HepG2 (cell line): Measurements from ENCODE around the gene LYPLA2. TPM values are rescaled to one million over a fixed set of nuclear protein-coding genes. Genes with fewer than 3 reads are reported as not detected.

Source experiments
- ATAC-seq: fragments of 200-7000 bp; cut with Tn5 transposase; 3 replicates; pipeline ENCODE4 v1.9.1; 2020; ENCODE audit warnings: mild to moderate bottlenecking, moderate library complexity
- BruUV-seq: library from RNA; stranded (reverse); fragments of 400-500 nt; replicated peaks from 2 replicates; lab custom pipeline; 2021; lab: Mats Ljungman, UMichigan
- CTCF ChIA-PET: fragments of 300-600 bp; formaldehyde crosslinking; extraction: SDS; loops from one replicate; lab custom pipeline; 2021; ENCODE audit warnings: low total read pairs, inconsistent platforms, low intra/inter-chr PET ratio; lab: Yijun Ruan, JAX
- POLR2A ChIA-PET: fragments of 350-600 bp; sonication (Branson Sonifier 250); formaldehyde crosslinking; loops from one replicate; lab custom pipeline; 2020; ENCODE audit warnings: antibody characterized with exemption, inconsistent platforms; lab: Yijun Ruan, JAX
- DNase-seq: peaks from one replicate; pipeline ENCODE4 v3.0.0-alpha.2; 2015; ENCODE audit warnings: low spot score
- FAIRE-seq: peaks from 3 replicates; lab custom pipeline; 2011; peaks lifted over from hg19 to GRCh38; lab: Jason Lieb, UNC
- H2AFZ ChIP-seq: one replicate; pipeline ENCODE4 v1.6.1; 2011; ENCODE audit warnings: low read length, inconsistent platforms
- H3K27ac ChIP-seq: fragments of 300-600 bp; 3 replicates; pipeline ENCODE4 v1.8.0; 2011; ENCODE audit warnings: mixed run types, mild to moderate bottlenecking, mixed read lengths, low read length, inconsistent platforms; ENCODE audit not compliant: insufficient read depth; ENCODE audit errors: extremely low read length
- H3K27me3 ChIP-seq, 2 experiments: fragments of 200-600 bp in 1 of 2; 2 replicates in 1 of 2; 3 replicates in 1 of 2; pipeline versions ENCODE4 v1.6.0 to v1.8.0; 2011; ENCODE audit warnings: low read length in 2 of 2, mild to moderate bottlenecking in 2 of 2, moderate library complexity in 2 of 2, inconsistent platforms in 1 of 2; ENCODE audit not compliant: insufficient read depth in 2 of 2, control insufficient read depth in 1 of 2
- H3K36me3 ChIP-seq, 2 experiments: fragments of 200-600 bp in 1 of 2; replicated peaks in 1 of 2; 2 replicates in 1 of 2; 3 replicates in 1 of 2; pipeline versions ENCODE4 v1.5.1 to v1.8.0; 2011; ENCODE audit warnings: low read length in 2 of 2, inconsistent platforms in 1 of 2; ENCODE audit not compliant: insufficient read depth in 2 of 2, control insufficient read depth in 1 of 2
- H3K4me1 ChIP-seq: 2 replicates; pipeline ENCODE4 v1.5.1; 2012; ENCODE audit warnings: low read length, inconsistent platforms; ENCODE audit not compliant: insufficient read depth
- H3K4me2 ChIP-seq: 2 replicates; pipeline ENCODE4 v1.6.0; 2011; ENCODE audit warnings: low read depth, low read length, inconsistent platforms
- H3K4me3 ChIP-seq, 3 experiments: fragments of 200-600 bp in 1 of 3; sonication (generic), shearing (Covaris generic) in 1 of 3; replicated peaks in 1 of 3; 2 replicates each; pipeline ENCODE4 v1.5.1; 2011 to 2016; ENCODE audit warnings: low read length in 3 of 3, inconsistent platforms in 2 of 3, low read depth in 2 of 3, mild to moderate bottlenecking in 2 of 3, control low read depth in 1 of 3, mixed read lengths in 1 of 3; ENCODE audit not compliant: insufficient read depth in 1 of 3
- H3K79me2 ChIP-seq: one replicate; pipeline ENCODE4 v1.6.1; 2011; ENCODE audit warnings: low read length, inconsistent platforms; ENCODE audit not compliant: insufficient read depth
- H3K9ac ChIP-seq: 2 replicates; pipeline ENCODE4 v1.6.0; 2011; ENCODE audit warnings: mild to moderate bottlenecking, low read depth, low read length, inconsistent platforms; ENCODE audit not compliant: insufficient read depth
- H3K9me3 ChIP-seq: 2 replicates; pipeline ENCODE4 v1.5.1; 2012; ENCODE audit warnings: mild to moderate bottlenecking, low read length
- H4K20me1 ChIP-seq: 2 replicates; pipeline ENCODE4 v1.6.0; 2011; ENCODE audit warnings: inconsistent platforms, mild to moderate bottlenecking, low read length, moderate library complexity; ENCODE audit not compliant: insufficient read depth
- MTF2 ChIP-seq: sonication (generic); formaldehyde crosslinking; IDR thresholded peaks from 2 replicates; pipeline ENCODE4 v1.5.0; 2020; ENCODE audit warnings: missing genetic modification reagents, borderline replicate concordance
- MXI1 ChIP-seq: IDR thresholded peaks from 3 replicates; pipeline ENCODE4 v1.6.1; 2012; ENCODE audit warnings: low read depth, low read length, inconsistent platforms, borderline replicate concordance
- ZBTB38 ChIP-seq: sonication (generic); formaldehyde crosslinking; IDR thresholded peaks from 2 replicates; pipeline ENCODE4 v1.5.1; 2020; ENCODE audit warnings: mild to moderate bottlenecking, missing genetic modification reagents
- ZFX ChIP-seq: sonication (generic); formaldehyde crosslinking; IDR thresholded peaks from 2 replicates; pipeline ENCODE4 v1.4.0; 2020; ENCODE audit warnings: mild to moderate bottlenecking, low read depth, missing genetic modification reagents, moderate library complexity
- ZNF530 ChIP-seq: sonication (generic); formaldehyde crosslinking; IDR thresholded peaks from 2 replicates; pipeline ENCODE4 v1.5.0; 2020; ENCODE audit warnings: low read depth, mild to moderate bottlenecking, missing genetic modification reagents
- WGBS: methylation state at CpG from one replicate; pipeline ENCODE4 v1.1.6; 2017; ENCODE audit warnings: low lambda C conversion rate; 5-methylcytosine and 5-hydroxymethylcytosine counted together
- in situ Hi-C: cut with HindIII; loops from 2 replicates; pipeline ENCODE4 v1.10.0; 2017; ENCODE audit warnings: low pct_unique_long_range_greater_than_20kb; ENCODE audit not compliant: extremely low pct_ligation_motif_present
- intact Hi-C: fragments of 100-400 bp; cut with micrococcal nuclease; formaldehyde crosslinking; loops from one replicate; pipeline ENCODE4 v1.10.0; 2022; ENCODE audit not compliant: unreplicated experiment
- polyA plus RNA-seq, 8 experiments: library from polyadenylated mRNA; depleted of rRNA in 3 of 8; stranded (reverse) in 7 of 8; unstranded in 1 of 8; fragments of >200 nt; fragmentation: Illumina TruSeq in 4 of 8; extraction: Trizol in 4 of 8; gene quantifications; 2 replicates each; pipeline versions ENCODE4 v1.2.1 to v1.2.3, GENCODE V29; 2011 to 2016; ENCODE audit warnings: low read depth in 4 of 8, missing spikeins in 1 of 8, mixed read lengths in 1 of 8; ENCODE audit not compliant: insufficient read depth in 1 of 8
- total RNA-seq, 5 experiments: library from RNA; depleted of rRNA; stranded (reverse); fragments of >200 nt; fragmentation: Illumina TruSeq; extraction: Trizol; gene quantifications; 2 replicates each; pipeline ENCODE4 v1.2.3, GENCODE V29; 2016; ENCODE audit warnings: low read depth in 1 of 5
- TF ChIP-seq, protein P1 (sequence below): sonication (generic); formaldehyde crosslinking; IDR thresholded peaks from 2 replicates; pipeline ENCODE4 v1.9.0; 2022; ENCODE audit warnings: low read depth, missing genetic modification reagents
- TF ChIP-seq, protein P2 (sequence below): sonication (generic); formaldehyde crosslinking; IDR thresholded peaks from 2 replicates; pipeline ENCODE4; 2020; ENCODE audit warnings: missing genetic modification reagents, mild to moderate bottlenecking, borderline replicate concordance
- TF ChIP-seq, protein P3 (sequence below): sonication (generic); formaldehyde crosslinking; IDR thresholded peaks from 2 replicates; pipeline ENCODE4 v1.5.0; 2020; ENCODE audit warnings: mild to moderate bottlenecking, missing genetic modification reagents, borderline replicate concordance
- TF ChIP-seq, protein P4 (sequence below): sonication (generic); formaldehyde crosslinking; IDR thresholded peaks from 2 replicates; pipeline ENCODE4 v1.5.1; 2020; ENCODE audit warnings: missing genetic modification reagents, mild to moderate bottlenecking, borderline replicate concordance

LYPLA2 gene
- total and polyA plus RNA-seq, 2 of the 13 experiments (the other 11 are each of a cell fraction or from before 2014, with no cell fraction given) = 72.1 to 73.2 TPM

DNA sequence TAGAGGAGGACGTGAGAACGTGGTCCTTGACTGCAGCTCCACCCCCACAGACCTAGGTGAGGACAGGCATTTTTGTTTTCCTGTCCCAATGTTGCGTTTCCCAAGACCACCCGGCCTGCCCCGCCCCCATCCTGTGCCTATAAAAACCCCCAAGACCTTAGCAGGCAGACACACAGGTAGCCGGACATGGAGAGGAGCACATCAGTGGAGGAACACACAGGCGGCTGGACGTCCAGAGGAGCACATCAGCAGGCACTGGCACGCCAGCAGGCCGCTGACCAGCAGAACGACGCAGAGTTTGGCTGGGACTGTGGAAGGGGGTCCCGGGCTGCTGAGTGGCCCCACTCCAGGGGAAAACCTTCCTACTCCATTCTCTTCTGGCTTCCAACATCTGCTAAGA, 47.0 kb downstream of the LYPLA2 start (continued):
- TF ChIP-seq, protein P1, sequence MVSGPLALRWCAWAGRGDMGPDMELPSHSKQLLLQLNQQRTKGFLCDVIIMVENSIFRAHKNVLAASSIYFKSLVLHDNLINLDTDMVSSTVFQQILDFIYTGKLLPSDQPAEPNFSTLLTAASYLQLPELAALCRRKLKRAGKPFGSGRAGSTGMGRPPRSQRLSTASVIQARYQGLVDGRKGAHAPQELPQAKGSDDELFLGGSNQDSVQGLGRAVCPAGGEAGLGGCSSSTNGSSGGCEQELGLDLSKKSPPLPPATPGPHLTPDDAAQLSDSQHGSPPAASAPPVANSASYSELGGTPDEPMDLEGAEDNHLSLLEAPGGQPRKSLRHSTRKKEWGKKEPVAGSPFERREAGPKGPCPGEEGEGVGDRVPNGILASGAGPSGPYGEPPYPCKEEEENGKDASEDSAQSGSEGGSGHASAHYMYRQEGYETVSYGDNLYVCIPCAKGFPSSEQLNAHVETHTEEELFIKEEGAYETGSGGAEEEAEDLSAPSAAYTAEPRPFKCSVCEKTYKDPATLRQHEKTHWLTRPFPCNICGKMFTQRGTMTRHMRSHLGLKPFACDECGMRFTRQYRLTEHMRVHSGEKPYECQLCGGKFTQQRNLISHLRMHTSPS (CRISPR knock-in tag) = 0 out of 2 replicates have a peak, but pooled peaks have one; percentile 15
- TF ChIP-seq, protein P2, sequence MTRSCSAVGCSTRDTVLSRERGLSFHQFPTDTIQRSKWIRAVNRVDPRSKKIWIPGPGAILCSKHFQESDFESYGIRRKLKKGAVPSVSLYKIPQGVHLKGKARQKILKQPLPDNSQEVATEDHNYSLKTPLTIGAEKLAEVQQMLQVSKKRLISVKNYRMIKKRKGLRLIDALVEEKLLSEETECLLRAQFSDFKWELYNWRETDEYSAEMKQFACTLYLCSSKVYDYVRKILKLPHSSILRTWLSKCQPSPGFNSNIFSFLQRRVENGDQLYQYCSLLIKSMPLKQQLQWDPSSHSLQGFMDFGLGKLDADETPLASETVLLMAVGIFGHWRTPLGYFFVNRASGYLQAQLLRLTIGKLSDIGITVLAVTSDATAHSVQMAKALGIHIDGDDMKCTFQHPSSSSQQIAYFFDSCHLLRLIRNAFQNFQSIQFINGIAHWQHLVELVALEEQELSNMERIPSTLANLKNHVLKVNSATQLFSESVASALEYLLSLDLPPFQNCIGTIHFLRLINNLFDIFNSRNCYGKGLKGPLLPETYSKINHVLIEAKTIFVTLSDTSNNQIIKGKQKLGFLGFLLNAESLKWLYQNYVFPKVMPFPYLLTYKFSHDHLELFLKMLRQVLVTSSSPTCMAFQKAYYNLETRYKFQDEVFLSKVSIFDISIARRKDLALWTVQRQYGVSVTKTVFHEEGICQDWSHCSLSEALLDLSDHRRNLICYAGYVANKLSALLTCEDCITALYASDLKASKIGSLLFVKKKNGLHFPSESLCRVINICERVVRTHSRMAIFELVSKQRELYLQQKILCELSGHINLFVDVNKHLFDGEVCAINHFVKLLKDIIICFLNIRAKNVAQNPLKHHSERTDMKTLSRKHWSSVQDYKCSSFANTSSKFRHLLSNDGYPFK = 0 out of 2 replicates have a peak, but pooled peaks have one; percentile 18
- TF ChIP-seq ZFX (0 out of 2 replicates have a peak, but pooled peaks have one; percentile 23), ZNF530 (CRISPR knock-in tag) (no peak)
- TF ChIP-seq, all 625 proteins: peak for 8

DNA sequence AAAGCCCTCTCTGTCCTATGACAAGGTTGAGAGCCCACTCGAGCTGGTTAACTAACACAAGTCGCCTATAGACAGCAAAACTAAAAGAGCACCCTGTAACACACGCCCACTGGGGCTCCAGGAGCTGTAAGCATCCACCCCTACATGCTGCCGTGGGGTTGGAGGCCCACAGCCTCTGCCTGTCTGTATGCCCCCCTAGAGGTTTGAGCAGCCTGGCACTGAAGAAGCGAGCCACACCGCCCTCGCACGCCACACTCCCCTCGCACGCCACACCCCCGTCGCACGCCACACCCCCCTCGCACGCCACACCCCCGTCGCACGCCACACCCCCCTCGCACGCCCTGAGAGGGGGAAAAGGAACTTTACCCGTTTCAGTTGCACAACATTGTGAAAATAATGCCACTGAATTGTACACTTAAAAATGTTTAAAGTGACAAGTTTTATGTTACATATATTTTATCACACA, 47.5 kb downstream of the LYPLA2 start:
- ATAC-seq (peak; percentile 96), FAIRE-seq (no peak), DNase-seq (peak; percentile 45)
- intact Hi-C loops (no loop called here), in situ Hi-C loops (no loop called here)
- H2AFZ ChIP-seq = no peak overlapping the region
- peak overlapping the region; percentile 95 for H3K4me2 ChIP-seq
- no peak overlapping the region for H3K27ac ChIP-seq
- H4K20me1 ChIP-seq = no peaks in the 10 kb centered on the region
- no peaks in the 10 kb centered on the region for H3K36me3 ChIP-seq
- BruUV-seq = no TSS peak
- 3% methylated on average over 10 of the region's 21 CpGs for WGBS
- peak overlapping the region; percentile 47 to 71 (median 71) for H3K4me3 ChIP-seq
- peaks cover 0 to 6% of the 10 kb centered on the region in 2 experiments; a peak in 3 of 5 replicates for H3K27me3 ChIP-seq
- H3K4me1 ChIP-seq = peaks cover 22% of the 10 kb centered on the region
- ChIA-PET POLR2A (interaction anchor here (0.7 to 2.5 kb wide), 2 partner anchors 9 to 13 kb away, joined by 3 to 12 read pairs; partner anchors contain the start of gene HMGCL), CTCF (no interaction called here)
- peak overlapping the region; percentile 45; the same call in 1 of the 2 replicates for H3K9ac ChIP-seq
- no peaks in the 10 kb centered on the region for H3K9me3 ChIP-seq
- H3K79me2 ChIP-seq = no peaks in the 10 kb centered on the region
- TF ChIP-seq, protein P3, sequence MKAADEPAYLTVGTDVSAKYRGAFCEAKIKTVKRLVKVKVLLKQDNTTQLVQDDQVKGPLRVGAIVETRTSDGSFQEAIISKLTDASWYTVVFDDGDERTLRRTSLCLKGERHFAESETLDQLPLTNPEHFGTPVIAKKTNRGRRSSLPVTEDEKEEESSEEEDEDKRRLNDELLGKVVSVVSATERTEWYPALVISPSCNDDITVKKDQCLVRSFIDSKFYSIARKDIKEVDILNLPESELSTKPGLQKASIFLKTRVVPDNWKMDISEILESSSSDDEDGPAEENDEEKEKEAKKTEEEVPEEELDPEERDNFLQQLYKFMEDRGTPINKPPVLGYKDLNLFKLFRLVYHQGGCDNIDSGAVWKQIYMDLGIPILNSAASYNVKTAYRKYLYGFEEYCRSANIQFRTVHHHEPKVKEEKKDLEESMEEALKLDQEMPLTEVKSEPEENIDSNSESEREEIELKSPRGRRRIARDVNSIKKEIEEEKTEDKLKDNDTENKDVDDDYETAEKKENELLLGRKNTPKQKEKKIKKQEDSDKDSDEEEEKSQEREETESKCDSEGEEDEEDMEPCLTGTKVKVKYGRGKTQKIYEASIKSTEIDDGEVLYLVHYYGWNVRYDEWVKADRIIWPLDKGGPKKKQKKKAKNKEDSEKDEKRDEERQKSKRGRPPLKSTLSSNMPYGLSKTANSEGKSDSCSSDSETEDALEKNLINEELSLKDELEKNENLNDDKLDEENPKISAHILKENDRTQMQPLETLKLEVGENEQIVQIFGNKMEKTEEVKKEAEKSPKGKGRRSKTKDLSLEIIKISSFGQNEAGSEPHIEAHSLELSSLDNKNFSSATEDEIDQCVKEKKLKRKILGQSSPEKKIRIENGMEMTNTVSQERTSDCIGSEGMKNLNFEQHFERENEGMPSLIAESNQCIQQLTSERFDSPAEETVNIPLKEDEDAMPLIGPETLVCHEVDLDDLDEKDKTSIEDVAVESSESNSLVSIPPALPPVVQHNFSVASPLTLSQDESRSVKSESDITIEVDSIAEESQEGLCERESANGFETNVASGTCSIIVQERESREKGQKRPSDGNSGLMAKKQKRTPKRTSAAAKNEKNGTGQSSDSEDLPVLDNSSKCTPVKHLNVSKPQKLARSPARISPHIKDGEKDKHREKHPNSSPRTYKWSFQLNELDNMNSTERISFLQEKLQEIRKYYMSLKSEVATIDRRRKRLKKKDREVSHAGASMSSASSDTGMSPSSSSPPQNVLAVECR (CRISPR knock-in tag) = peak; percentile 75
- TF ChIP-seq ZBTB38 (peak; percentile 22; the same call in 1 of the 2 replicates), MXI1 (peak; percentile 64; the same call in 1 of the 3 replicates), MTF2 (0 out of 2 replicates have a peak, but pooled peaks have one; percentile 45)
- TF ChIP-seq, protein P4, sequence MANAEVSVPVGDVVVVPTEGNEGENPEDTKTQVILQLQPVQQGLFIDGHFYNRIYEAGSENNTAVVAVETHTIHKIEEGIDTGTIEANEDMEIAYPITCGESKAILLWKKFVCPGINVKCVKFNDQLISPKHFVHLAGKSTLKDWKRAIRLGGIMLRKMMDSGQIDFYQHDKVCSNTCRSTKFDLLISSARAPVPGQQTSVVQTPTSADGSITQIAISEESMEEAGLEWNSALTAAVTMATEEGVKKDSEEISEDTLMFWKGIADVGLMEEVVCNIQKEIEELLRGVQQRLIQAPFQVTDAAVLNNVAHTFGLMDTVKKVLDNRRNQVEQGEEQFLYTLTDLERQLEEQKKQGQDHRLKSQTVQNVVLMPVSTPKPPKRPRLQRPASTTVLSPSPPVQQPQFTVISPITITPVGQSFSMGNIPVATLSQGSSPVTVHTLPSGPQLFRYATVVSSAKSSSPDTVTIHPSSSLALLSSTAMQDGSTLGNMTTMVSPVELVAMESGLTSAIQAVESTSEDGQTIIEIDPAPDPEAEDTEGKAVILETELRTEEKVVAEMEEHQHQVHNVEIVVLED (CRISPR knock-in tag) = peak; percentile 77
